Natural killer cell (primary cell): ENCODE measurements around the gene KISS1R. TPM values are rescaled to one million over a fixed set of nuclear protein-coding genes. Genes with fewer than 3 reads are reported as not detected.
A peak's percentile ranks its signal among the peaks of the same experiment; 100 is the strongest.

Experiments
- ATAC-seq, 3 donors: fragments of 150-1000 bp in 2 of 3; fragments of 200-7000 bp in 1 of 3; cut with Tn5 transposase; 1 replicate in 1 of 3; 2 replicates in 2 of 3; pipeline ENCODE4 v1.10.0; 2021; ENCODE audit warnings: mild to moderate bottlenecking in 2 of 3, moderate library complexity in 2 of 3
- DNase-seq, 2 donors: peaks; one replicate each; pipeline versions ENCODE4 v3.0.0 to v3.0.0-alpha.2; 2013 to 2021; ENCODE audit warnings: mixed read lengths in 1 of 2
- H3K27ac ChIP-seq: one replicate; pipeline ENCODE4 v1.5.1; 2013; ENCODE audit warnings: mild to moderate bottlenecking, low read length
- H3K27me3 ChIP-seq: one replicate; pipeline ENCODE4 v1.6.1; 2013; ENCODE audit warnings: low read length; ENCODE audit not compliant: control insufficient read depth, insufficient read depth
- H3K36me3 ChIP-seq: one replicate; pipeline ENCODE4 v1.6.1; 2013; ENCODE audit warnings: low read length; ENCODE audit not compliant: control insufficient read depth, insufficient read depth
- H3K4me1 ChIP-seq: one replicate; pipeline ENCODE4 v1.6.1; 2013; ENCODE audit warnings: low read length; ENCODE audit not compliant: control insufficient read depth, insufficient read depth
- H3K4me3 ChIP-seq: one replicate; pipeline ENCODE4 v1.5.1; 2013; ENCODE audit warnings: low read length
- H3K9me3 ChIP-seq: one replicate; pipeline ENCODE4 v1.6.1; 2013; ENCODE audit warnings: low read length; ENCODE audit not compliant: control insufficient read depth, insufficient read depth
- H3K27ac Mint-ChIP-seq, 2 donors: one replicate each; pipeline ENCODE4 v1.8.0; 2022; ENCODE audit warnings: mild to moderate bottlenecking in 2 of 2, mixed read lengths in 2 of 2, moderate library complexity in 1 of 2
- H3K27me3 Mint-ChIP-seq, 2 donors: one replicate each; pipeline ENCODE4 v1.8.0; 2022; ENCODE audit warnings: low read depth in 2 of 2, mixed read lengths in 2 of 2
- H3K36me3 Mint-ChIP-seq: one replicate; pipeline ENCODE4 v1.8.0; 2022; ENCODE audit warnings: mixed read lengths
- H3K4me1 Mint-ChIP-seq, 2 donors: one replicate each; pipeline ENCODE4 v1.8.0; 2022; ENCODE audit warnings: mixed read lengths in 2 of 2
- H3K4me3 Mint-ChIP-seq: one replicate; pipeline ENCODE4 v1.8.0; 2022; ENCODE audit warnings: mild to moderate bottlenecking, moderate library complexity, mixed read lengths
- H3K9me3 Mint-ChIP-seq, 2 donors: one replicate each; pipeline ENCODE4 v1.8.0; 2022; ENCODE audit warnings: mixed read lengths in 2 of 2
- CTCF ChIP-seq: fragments of 200-600 bp; IDR thresholded peaks from one replicate; pipeline ENCODE4 v1.8.0; 2022; ENCODE audit warnings: antibody characterized with exemption
- WGBS: methylation state at CpG from one replicate; pipeline ENCODE4 v1.1.7; 2013; ENCODE audit warnings: missing lambda C conversion rate; ENCODE audit not compliant: insufficient coverage; 5-methylcytosine and 5-hydroxymethylcytosine counted together
- intact Hi-C: fragments of 100-400 bp; cut with micrococcal nuclease; formaldehyde crosslinking; loops from one replicate; pipeline ENCODE4 v1.14.2; 2022
- total RNA-seq, 4 donors: library from RNA; stranded (reverse); fragments of 120-200 nt in 1 of 4; gene quantifications; one replicate each; pipeline versions ENCODE4 v1.2.3 to v1.2.4, GENCODE V29; 2013 to 2022

KISS1R gene
- total RNA-seq, 3 donors from 2014 or later (not counting 1 experiment from before 2014, with no cell fraction given), result 0.31 TPM; not detected in 2

- Histone ChIP-seq H3K4me1 (peaks cover 57% of the 10 kb centered on the region), H3K27me3 (peaks cover 21% of the 10 kb centered on the region), H3K4me3 (peak overlapping the region; percentile 25), H3K36me3 (no peaks in the 10 kb centered on the region), H3K27ac (no peak overlapping the region), H3K9me3 (no peaks in the 10 kb centered on the region)
- peak; percentile 47 to 84 for DNase-seq
- no peak for TF ChIP-seq CTCF
- Mint-ChIP-seq H3K4me1 (peaks cover 10 to 14% of the 10 kb centered on the region in 2 donors), H3K27me3 (peaks cover 0 to 5% of the 10 kb centered on the region in 2 donors), H3K27ac (peak overlapping the region in 1 of 2 donors; percentile 21), H3K36me3 (no peaks in the 10 kb centered on the region), H3K9me3 (no peaks in the 10 kb centered on the region), H3K4me3 (peak overlapping the region; percentile 86)
- intact Hi-C loops, result loop anchor here (2.0 to 10.0 kb wide), 2 partner anchors 149 to 325 kb away; partner anchors contain the start of genes ATP5F1D and MIDN
- ATAC-seq, result peak; percentile 11 to 31 (median 14)
- 1% methylated on average over 84 of the region's 84 CpGs for WGBS
Observed at GRCh38 chr19:920051-920864, 3.1 kb downstream of the KISS1R start.

GRCh38 chr19:924553-925086 lies 7.5 kb downstream of the KISS1R start:
- ATAC-seq, result peak in 1 of 3 donors; percentile 23
- Histone ChIP-seq H3K27ac (peak overlapping the region; percentile 95), H3K4me1 (peaks cover 52% of the 10 kb centered on the region), H3K27me3 (peaks cover 5% of the 10 kb centered on the region), H3K36me3 (no peaks in the 10 kb centered on the region), H3K9me3 (no peaks in the 10 kb centered on the region), H3K4me3 (peak overlapping the region; percentile 97)
- Mint-ChIP-seq H3K27me3 (no peaks in the 10 kb centered on the region), H3K27ac (peak overlapping the region; percentile 58 to 85), H3K4me3 (peak overlapping the region; percentile 88), H3K36me3 (no peaks in the 10 kb centered on the region), H3K9me3 (no peaks in the 10 kb centered on the region), H3K4me1 (peaks cover 10 to 14% of the 10 kb centered on the region in 2 donors)
- DNase-seq, result peak; percentile 43 to 52
- TF ChIP-seq CTCF, result no peak
- WGBS, result 10% methylated on average over 30 of the region's 31 CpGs
- intact Hi-C loops, result loop anchor here (1.0 to 10.0 kb wide), 2 partner anchors 59 to 320 kb away; partner anchors contain the start of genes ATP5F1D and MIDN

- under 1% methylated on average over 39 of the region's 39 CpGs for WGBS
- no peak for TF ChIP-seq CTCF
- Mint-ChIP-seq H3K9me3 (no peaks in the 10 kb centered on the region), H3K27ac (peak overlapping the region; percentile 58 to 85), H3K4me3 (peak overlapping the region; percentile 88), H3K27me3 (no peaks in the 10 kb centered on the region), H3K4me1 (peaks cover 10 to 14% of the 10 kb centered on the region in 2 donors), H3K36me3 (no peaks in the 10 kb centered on the region)
- intact Hi-C loops, result loop anchor here (1.0 to 10.0 kb wide), 2 partner anchors 58 to 320 kb away; partner anchors contain the start of genes ATP5F1D and MIDN
- DNase-seq (peak; percentile 48 to 55), ATAC-seq (peak; percentile 54 to 68 (median 65))
- Histone ChIP-seq H3K9me3 (no peaks in the 10 kb centered on the region), H3K36me3 (no peaks in the 10 kb centered on the region), H3K4me1 (peaks cover 49% of the 10 kb centered on the region), H3K4me3 (peak overlapping the region; percentile 97), H3K27ac (peak overlapping the region; percentile 95), H3K27me3 (peaks cover 5% of the 10 kb centered on the region)
Observed at GRCh38 chr19:925087-925525, 8.0 kb downstream of the KISS1R start.
